ENCODE data around the gene CLDN1. TPM values are rescaled to one million over a fixed set of nuclear protein-coding genes. Genes with fewer than 3 reads are reported as not detected.

CLDN1 gene
- total and polyA plus RNA-seq, 10 of the 15 experiments (the other 5 are each of a cell fraction or from before 2014, with no cell fraction given) = 3.4 to 22.8 (median 8.5) TPM

DNA sequence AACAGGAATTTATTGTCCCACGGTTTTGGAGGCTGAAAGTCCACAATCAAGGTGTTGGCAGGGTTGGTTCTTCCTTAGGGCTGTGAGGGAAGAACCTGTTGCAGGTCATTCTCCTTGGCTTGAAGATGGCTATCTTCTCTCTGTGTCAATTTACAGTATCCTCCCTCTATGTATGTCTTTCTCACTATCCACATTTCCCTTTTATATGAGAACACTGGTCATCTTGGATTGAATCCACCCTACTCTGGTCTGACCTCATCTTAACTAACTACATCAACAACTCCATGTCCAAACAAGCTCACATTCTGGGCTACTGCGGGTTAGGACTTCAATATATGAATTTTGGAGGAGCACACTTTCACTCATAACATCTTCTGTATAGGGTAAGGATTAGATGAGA lies 61.9 kb downstream of the CLDN1 start:
- POLR2A ChIA-PET = no interaction called here
- no peak for ATAC-seq
- RAD21 ChIA-PET (ENCODE audit: unreplicated experiment) = no interaction called here
- H2AFZ ChIP-seq (ENCODE audit: control insufficient read depth, low read depth, low read length) = no peak overlapping the region
- H3K36me3 ChIP-seq (ENCODE audit: control insufficient read depth in 2 of 2, insufficient read depth in 2 of 2, low read length in 1 of 2) = no peaks in the 10 kb centered on the region
- FAIRE-seq = no peak
- BruUV-seq (replicated peaks) = no TSS peak
- H3K27ac ChIP-seq (ENCODE audit: control insufficient read depth, insufficient read depth) = no peak overlapping the region
- DNase-seq (ENCODE audit: low read depth, low spot score) = no peak
- 43% methylated on average over 2 of the region's 2 CpGs for WGBS (ENCODE audit: insufficient coverage, insufficient replicate concordance, low lambda C conversion rate, missing lambda C conversion rate)
- TF ChIP-seq POLR2AphosphoS2 (IDR thresholded peaks at IDR 0.05; ENCODE audit: low read depth, low read length) (no peak), BMI1 (IDR thresholded peaks at IDR 0.05; ENCODE audit: borderline replicate concordance) (no peak), HDGF (IDR thresholded peaks at IDR 0.05) (no peak), ETV6 (conservative IDR thresholded peaks at IDR 0.05 in 1 of 2, IDR thresholded peaks at IDR 0.05 in 1 of 2; ENCODE audit: borderline replicate concordance in 1 of 2, low read depth in 1 of 2) (no peak)
- TF ChIP-seq, protein P1, sequence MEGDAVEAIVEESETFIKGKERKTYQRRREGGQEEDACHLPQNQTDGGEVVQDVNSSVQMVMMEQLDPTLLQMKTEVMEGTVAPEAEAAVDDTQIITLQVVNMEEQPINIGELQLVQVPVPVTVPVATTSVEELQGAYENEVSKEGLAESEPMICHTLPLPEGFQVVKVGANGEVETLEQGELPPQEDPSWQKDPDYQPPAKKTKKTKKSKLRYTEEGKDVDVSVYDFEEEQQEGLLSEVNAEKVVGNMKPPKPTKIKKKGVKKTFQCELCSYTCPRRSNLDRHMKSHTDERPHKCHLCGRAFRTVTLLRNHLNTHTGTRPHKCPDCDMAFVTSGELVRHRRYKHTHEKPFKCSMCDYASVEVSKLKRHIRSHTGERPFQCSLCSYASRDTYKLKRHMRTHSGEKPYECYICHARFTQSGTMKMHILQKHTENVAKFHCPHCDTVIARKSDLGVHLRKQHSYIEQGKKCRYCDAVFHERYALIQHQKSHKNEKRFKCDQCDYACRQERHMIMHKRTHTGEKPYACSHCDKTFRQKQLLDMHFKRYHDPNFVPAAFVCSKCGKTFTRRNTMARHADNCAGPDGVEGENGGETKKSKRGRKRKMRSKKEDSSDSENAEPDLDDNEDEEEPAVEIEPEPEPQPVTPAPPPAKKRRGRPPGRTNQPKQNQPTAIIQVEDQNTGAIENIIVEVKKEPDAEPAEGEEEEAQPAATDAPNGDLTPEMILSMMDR (IDR thresholded peaks at IDR 0.05 in 2 of 3, conservative IDR thresholded peaks at IDR 0.05 in 1 of 3; ENCODE audit: control insufficient read depth in 2 of 3, extremely low read depth in 1 of 3, insufficient read depth in 1 of 3, low read depth in 3 of 3, low read length in 3 of 3) = no peak
- no peaks in the 10 kb centered on the region for H3K79me2 ChIP-seq (ENCODE audit: control insufficient read depth, insufficient read depth, low read length)
- CTCF ChIA-PET = interaction anchor here (1.0 kb wide), 1 partner anchor 14 kb away, joined by 3 read pairs; no protein-coding TSS in a partner anchor
- intact Hi-C loops (cut with micrococcal nuclease; ENCODE audit: unreplicated experiment) (no loop called here), in situ Hi-C loops (cut with MboI) (no loop called here)
- SMC1A ChIA-PET (ENCODE audit: uncharacterized antibody, unreplicated experiment) = interaction anchor here (0.7 to 1.1 kb wide), 2 partner anchors 25 to 28 kb away, joined by 3 read pairs; no protein-coding TSS in a partner anchor
- no peaks in the 10 kb centered on the region for H3K4me1 ChIP-seq (ENCODE audit: control insufficient read depth, insufficient read depth, low read length)
- no peaks in the 10 kb centered on the region for H3K9me3 ChIP-seq (replicated peaks; ENCODE audit: control insufficient read depth, insufficient read depth, low read length)
- H3K27me3 ChIP-seq (replicated peaks in 1 of 2; ENCODE audit: control insufficient read depth in 2 of 2, insufficient read depth in 2 of 2, low read length in 1 of 2) = no peaks in the 10 kb centered on the region
- H3K9ac ChIP-seq (ENCODE audit: control insufficient read depth, insufficient read depth, low read length) = no peak overlapping the region
- H3K4me2 ChIP-seq (ENCODE audit: control insufficient read depth, insufficient read depth) = no peak overlapping the region
- H4K20me1 ChIP-seq (ENCODE audit: control insufficient read depth, insufficient read depth) = no peaks in the 10 kb centered on the region
- no peak overlapping the region for H3K4me3 ChIP-seq

Measured in GM12878 (cell line).